HL-60 (cell line): Measurements from ENCODE around the gene NRP2.

Experiments used
- DNase-seq, 2 experiments: peaks; one replicate each; pipeline ENCODE4 v3.0.0-alpha.2; 2010 to 2020; ENCODE audit warnings: low read depth in 1 of 2, low spot score in 1 of 2
- H3K27ac ChIP-seq: fragments of 250-450 bp; sonication (Bioruptor Pico); replicated peaks from 2 replicates; pipeline ENCODE4 v1.5.1; 2020; ENCODE audit warnings: mild to moderate bottlenecking, moderate library complexity
- H3K27me3 ChIP-seq: fragments of 250-450 bp; sonication (Bioruptor Pico); 2 replicates; pipeline ENCODE4 v1.5.1; 2021; ENCODE audit warnings: mild to moderate bottlenecking, moderate library complexity; ENCODE audit not compliant: insufficient read depth, poor library complexity, severe bottlenecking
- H3K4me3 ChIP-seq: replicated peaks from 2 replicates; pipeline ENCODE4 v1.5.1; 2011; ENCODE audit warnings: mild to moderate bottlenecking, control low read depth, low read length; ENCODE audit not compliant: insufficient read depth
- GABPA ChIP-seq: IDR thresholded peaks from 2 replicates; pipeline ENCODE4 v1.6.1; 2012; ENCODE audit warnings: low read depth
- POLR2AphosphoS5 ChIP-seq: IDR thresholded peaks from 2 replicates; pipeline ENCODE4 v1.6.1; 2012; ENCODE audit warnings: low read depth
- SPI1 ChIP-seq: IDR thresholded peaks from 2 replicates; pipeline ENCODE4 v1.6.1; 2012; ENCODE audit warnings: low read depth, mild to moderate bottlenecking, borderline replicate concordance
- TF ChIP-seq, protein P1 (sequence below): IDR thresholded peaks from 2 replicates; pipeline ENCODE4 v1.6.1; 2012; ENCODE audit warnings: low read depth; ENCODE audit not compliant: insufficient replicate concordance
- TF ChIP-seq, protein P2 (sequence below): IDR thresholded peaks from one replicate; pipeline ENCODE4 v1.5.1; 2011; ENCODE audit warnings: low read length, control low read depth, inconsistent platforms; ENCODE audit not compliant: insufficient read depth

NRP2 gene

DNA sequence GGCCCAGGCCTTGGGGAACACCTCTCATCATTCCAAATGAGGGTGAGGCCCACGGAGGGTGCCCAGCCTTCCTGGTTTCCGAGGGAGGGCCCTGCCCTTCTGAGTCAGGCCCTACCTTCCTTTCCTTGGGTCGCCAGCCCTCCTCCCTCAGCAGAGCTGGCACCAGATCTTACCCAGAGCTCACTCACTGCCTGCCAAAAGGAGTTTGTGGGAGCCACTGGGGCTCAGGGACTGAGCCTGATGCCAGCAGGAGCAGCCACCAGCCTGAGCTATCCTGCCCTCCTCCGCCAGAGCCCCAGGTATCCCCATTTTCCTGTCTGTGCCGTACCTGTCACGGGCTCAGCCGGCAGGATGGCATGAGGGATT lies 64.1 kb downstream of the NRP2 start:
- TF ChIP-seq, protein P1, sequence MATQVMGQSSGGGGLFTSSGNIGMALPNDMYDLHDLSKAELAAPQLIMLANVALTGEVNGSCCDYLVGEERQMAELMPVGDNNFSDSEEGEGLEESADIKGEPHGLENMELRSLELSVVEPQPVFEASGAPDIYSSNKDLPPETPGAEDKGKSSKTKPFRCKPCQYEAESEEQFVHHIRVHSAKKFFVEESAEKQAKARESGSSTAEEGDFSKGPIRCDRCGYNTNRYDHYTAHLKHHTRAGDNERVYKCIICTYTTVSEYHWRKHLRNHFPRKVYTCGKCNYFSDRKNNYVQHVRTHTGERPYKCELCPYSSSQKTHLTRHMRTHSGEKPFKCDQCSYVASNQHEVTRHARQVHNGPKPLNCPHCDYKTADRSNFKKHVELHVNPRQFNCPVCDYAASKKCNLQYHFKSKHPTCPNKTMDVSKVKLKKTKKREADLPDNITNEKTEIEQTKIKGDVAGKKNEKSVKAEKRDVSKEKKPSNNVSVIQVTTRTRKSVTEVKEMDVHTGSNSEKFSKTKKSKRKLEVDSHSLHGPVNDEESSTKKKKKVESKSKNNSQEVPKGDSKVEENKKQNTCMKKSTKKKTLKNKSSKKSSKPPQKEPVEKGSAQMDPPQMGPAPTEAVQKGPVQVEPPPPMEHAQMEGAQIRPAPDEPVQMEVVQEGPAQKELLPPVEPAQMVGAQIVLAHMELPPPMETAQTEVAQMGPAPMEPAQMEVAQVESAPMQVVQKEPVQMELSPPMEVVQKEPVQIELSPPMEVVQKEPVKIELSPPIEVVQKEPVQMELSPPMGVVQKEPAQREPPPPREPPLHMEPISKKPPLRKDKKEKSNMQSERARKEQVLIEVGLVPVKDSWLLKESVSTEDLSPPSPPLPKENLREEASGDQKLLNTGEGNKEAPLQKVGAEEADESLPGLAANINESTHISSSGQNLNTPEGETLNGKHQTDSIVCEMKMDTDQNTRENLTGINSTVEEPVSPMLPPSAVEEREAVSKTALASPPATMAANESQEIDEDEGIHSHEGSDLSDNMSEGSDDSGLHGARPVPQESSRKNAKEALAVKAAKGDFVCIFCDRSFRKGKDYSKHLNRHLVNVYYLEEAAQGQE: no peak
- no peak for TF ChIP-seq POLR2AphosphoS5
- TF ChIP-seq GABPA: no peak
- Histone ChIP-seq H3K27ac (no peak overlapping the region), H3K27me3 (peaks cover 6% of the 10 kb centered on the region), H3K4me3 (no peak overlapping the region)
- DNase-seq: no peak

DNA sequence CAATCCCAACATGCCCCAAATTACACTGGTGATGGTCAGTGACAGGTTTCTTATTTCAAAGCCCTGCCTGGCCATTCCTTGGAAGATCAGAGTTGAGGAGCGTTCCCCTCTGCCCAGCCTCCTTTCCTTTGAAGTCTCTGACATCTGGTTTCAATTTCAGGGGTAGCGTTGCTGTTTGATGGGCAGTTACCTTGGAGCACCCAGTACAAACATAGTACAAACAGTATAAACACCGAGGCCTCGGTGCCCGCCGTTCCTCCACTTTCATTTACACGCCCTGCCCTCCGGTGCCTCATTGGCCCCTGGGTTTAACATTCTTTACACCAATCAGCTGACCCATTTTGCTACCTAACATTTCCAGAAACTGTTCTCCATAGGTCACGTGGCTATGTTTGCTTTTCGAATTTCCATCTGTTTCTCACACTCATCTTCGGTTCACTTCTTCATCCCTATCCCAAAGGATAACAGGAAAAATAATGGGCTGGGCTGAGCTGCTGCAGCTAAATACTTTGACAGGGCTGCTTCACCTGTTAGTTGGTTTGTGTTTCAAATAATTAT lies 65.6 kb downstream of the NRP2 start:
- no peak overlapping the region for H3K4me3 ChIP-seq

DNA sequence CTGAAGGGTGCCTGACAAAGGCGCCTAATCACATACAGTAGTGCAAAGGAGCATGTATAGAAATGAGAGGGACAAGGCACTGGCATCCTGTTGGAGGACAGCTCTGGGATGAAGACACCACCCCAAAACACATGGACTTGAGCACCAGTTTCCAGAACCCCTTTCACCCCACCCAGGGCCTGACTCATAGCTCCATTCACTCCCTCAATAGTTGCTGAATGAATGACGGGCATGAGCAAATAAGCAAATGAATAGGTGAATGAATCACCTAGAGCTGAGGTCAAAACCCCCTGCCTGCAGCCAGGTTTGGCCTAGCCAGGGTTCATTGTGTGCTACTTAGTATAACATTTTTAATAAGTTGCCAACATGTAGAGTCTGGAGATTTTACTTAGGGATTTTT lies 66.3 kb downstream of the NRP2 start:
- H3K27ac ChIP-seq: no peak overlapping the region
- peaks cover 21% of the 10 kb centered on the region for H3K27me3 ChIP-seq
- TF ChIP-seq, protein P1: no peak
- TF ChIP-seq GABPA (no peak), SPI1 (no peak), POLR2AphosphoS5 (no peak)
- TF ChIP-seq, protein P2, sequence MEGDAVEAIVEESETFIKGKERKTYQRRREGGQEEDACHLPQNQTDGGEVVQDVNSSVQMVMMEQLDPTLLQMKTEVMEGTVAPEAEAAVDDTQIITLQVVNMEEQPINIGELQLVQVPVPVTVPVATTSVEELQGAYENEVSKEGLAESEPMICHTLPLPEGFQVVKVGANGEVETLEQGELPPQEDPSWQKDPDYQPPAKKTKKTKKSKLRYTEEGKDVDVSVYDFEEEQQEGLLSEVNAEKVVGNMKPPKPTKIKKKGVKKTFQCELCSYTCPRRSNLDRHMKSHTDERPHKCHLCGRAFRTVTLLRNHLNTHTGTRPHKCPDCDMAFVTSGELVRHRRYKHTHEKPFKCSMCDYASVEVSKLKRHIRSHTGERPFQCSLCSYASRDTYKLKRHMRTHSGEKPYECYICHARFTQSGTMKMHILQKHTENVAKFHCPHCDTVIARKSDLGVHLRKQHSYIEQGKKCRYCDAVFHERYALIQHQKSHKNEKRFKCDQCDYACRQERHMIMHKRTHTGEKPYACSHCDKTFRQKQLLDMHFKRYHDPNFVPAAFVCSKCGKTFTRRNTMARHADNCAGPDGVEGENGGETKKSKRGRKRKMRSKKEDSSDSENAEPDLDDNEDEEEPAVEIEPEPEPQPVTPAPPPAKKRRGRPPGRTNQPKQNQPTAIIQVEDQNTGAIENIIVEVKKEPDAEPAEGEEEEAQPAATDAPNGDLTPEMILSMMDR: no peak
- DNase-seq: no peak
- no peak overlapping the region for H3K4me3 ChIP-seq

More for the DNA sequence above, 65.6 kb downstream of the NRP2 start:
- DNase-seq: no peak
- peaks cover 14% of the 10 kb centered on the region for H3K27me3 ChIP-seq
- no peak overlapping the region for H3K27ac ChIP-seq
- TF ChIP-seq, protein P2: no peak
- TF ChIP-seq GABPA: no peak
- TF ChIP-seq, protein P1: no peak
- TF ChIP-seq POLR2AphosphoS5: no peak
- TF ChIP-seq SPI1: no peak

DNA sequence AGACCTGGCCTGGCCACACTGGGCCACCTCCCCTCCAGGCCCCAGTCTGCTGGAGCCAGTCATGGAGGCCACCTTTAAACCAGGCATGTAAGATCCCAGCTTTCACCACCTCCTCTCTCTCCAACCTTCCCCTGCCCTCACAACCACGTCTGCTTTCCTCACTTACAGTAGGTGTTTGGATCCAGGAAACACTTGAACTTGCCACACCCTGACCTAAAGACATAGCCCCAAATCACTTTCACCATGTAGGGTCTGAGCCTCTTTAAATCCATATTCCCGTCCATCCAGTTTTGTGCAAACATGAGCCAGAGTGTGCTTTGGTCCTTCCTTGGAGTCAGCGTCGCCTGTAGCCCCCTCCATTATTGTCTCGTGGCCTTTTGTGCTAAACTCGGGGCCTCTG lies 66.8 kb downstream of the NRP2 start:
- no peak for DNase-seq
- no peak overlapping the region for H3K27ac ChIP-seq
- no peak for TF ChIP-seq GABPA
- TF ChIP-seq, protein P1: no peak
- TF ChIP-seq, protein P2: no peak
- no peak for TF ChIP-seq POLR2AphosphoS5
- TF ChIP-seq SPI1: no peak
- H3K4me3 ChIP-seq: no peak overlapping the region
- H3K27me3 ChIP-seq: peaks cover 23% of the 10 kb centered on the region
